GM21786 (cell line): ENCODE data around the gene ULK4.
A peak's percentile ranks its signal among the peaks of the same experiment; 100 is the strongest.
"Not testable (repeated sequence)": the region's sequence is repeated elsewhere in the genome, so short reads cannot be mapped to it uniquely, and the experiment has no call there.

Source experiments
- ATAC-seq: cut with Tn5 transposase; IDR thresholded peaks from one replicate; pipeline ENCODE4 v1.9.1; 2021; ENCODE audit not compliant: unreplicated experiment

The ULK4 gene

GRCh38 chr3:41960826-41961750 lies 815 bp downstream of the ULK4 start:
- ATAC-seq = peak; percentile 10

- no peak for ATAC-seq
These were observed 5.3 kb downstream of the ULK4 start for GRCh38 chr3:41956574-41956973.

- no peak for ATAC-seq
These were observed 6.7 kb downstream of the ULK4 start for GRCh38 chr3:41955192-41955591.

- no peak for ATAC-seq
These were observed 18.5 kb downstream of the ULK4 start for GRCh38 chr3:41943311-41943843.

GRCh38 chr3:41940393-41940792 lies 21.5 kb downstream of the ULK4 start:
- no peak for ATAC-seq

GRCh38 chr3:41936384-41936783 lies 25.5 kb downstream of the ULK4 start:
- ATAC-seq = no peak

GRCh38 chr3:41933154-41933676 lies 28.7 kb downstream of the ULK4 start:
- no peak for ATAC-seq

- no peak for ATAC-seq
These were observed 29.4 kb downstream of the ULK4 start for GRCh38 chr3:41932464-41932863.

GRCh38 chr3:41920406-41920965 lies 41.4 kb downstream of the ULK4 start:
- ATAC-seq = no peak

- ATAC-seq = no peak
These were observed 46.5 kb downstream of the ULK4 start for GRCh38 chr3:41915353-41915752.

- ATAC-seq = no peak
These were observed 49.6 kb downstream of the ULK4 start for GRCh38 chr3:41912280-41912679.

- no peak for ATAC-seq
These were observed 54.4 kb downstream of the ULK4 start for GRCh38 chr3:41907330-41908073.

GRCh38 chr3:41900265-41900664 lies 61.6 kb downstream of the ULK4 start:
- no peak for ATAC-seq

- no peak for ATAC-seq
These were observed 63.3 kb downstream of the ULK4 start for GRCh38 chr3:41898631-41899030.

- no peak for ATAC-seq
These were observed 67.9 kb downstream of the ULK4 start for GRCh38 chr3:41893977-41894376.

GRCh38 chr3:41888368-41889076 lies 73.4 kb downstream of the ULK4 start:
- no peak for ATAC-seq

GRCh38 chr3:41882956-41883355 lies 78.9 kb downstream of the ULK4 start:
- ATAC-seq = no peak

GRCh38 chr3:41881233-41881821 lies 80.6 kb downstream of the ULK4 start:
- ATAC-seq = no peak

- no peak for ATAC-seq
These were observed 81.5 kb downstream of the ULK4 start for GRCh38 chr3:41880387-41880786.

- not testable (repeated sequence) for ATAC-seq
These were observed 84.2 kb downstream of the ULK4 start for GRCh38 chr3:41877741-41878140.
